GM06990 (cell line): ENCODE results near the gene KIAA1671.
A peak's percentile ranks its signal among the peaks of the same experiment; 100 is the strongest.

ENCODE experiments used
- DNase-seq: peaks from one replicate; pipeline ENCODE4 v3.0.0-alpha.2; 2011; ENCODE audit not compliant: insufficient read length; ENCODE audit errors: extremely low read depth
- H3K27me3 ChIP-seq: replicated peaks from 2 replicates; pipeline ENCODE4 v1.6.0; 2011; ENCODE audit warnings: low read length; ENCODE audit not compliant: control insufficient read depth, insufficient read depth
- H3K36me3 ChIP-seq: 2 replicates; pipeline ENCODE4 v1.5.1; 2011; ENCODE audit warnings: low read length; ENCODE audit not compliant: control insufficient read depth, insufficient read depth
- H3K4me3 ChIP-seq: replicated peaks from 2 replicates; pipeline ENCODE4 v1.5.1; 2011; ENCODE audit warnings: low read depth, mild to moderate bottlenecking, control low read depth, low read length
- CTCF ChIP-seq: IDR thresholded peaks from 2 replicates; pipeline ENCODE4 v1.5.1; 2011; ENCODE audit warnings: low read length, control low read depth, mild to moderate bottlenecking, inconsistent platforms; ENCODE audit not compliant: insufficient read depth, poor library complexity, severe bottlenecking

The KIAA1671 gene

GRCh38 chr22:25025491-25026400 is 73.2 kb downstream of the KIAA1671 start:
- H3K27me3 ChIP-seq = no peaks in the 10 kb centered on the region; the same call in 1 of the 2 replicates
- TF ChIP-seq CTCF = no peak
- no peaks in the 10 kb centered on the region for H3K36me3 ChIP-seq
- no peak overlapping the region for H3K4me3 ChIP-seq
- no peak for DNase-seq

- H3K27me3 ChIP-seq = no peaks in the 10 kb centered on the region; the same call in 1 of the 2 replicates
- H3K36me3 ChIP-seq = no peaks in the 10 kb centered on the region
- no peak for DNase-seq
- no peak overlapping the region for H3K4me3 ChIP-seq
- no peak for TF ChIP-seq CTCF
Observed at GRCh38 chr22:25027043-25027906, 74.8 kb downstream of the KIAA1671 start.

GRCh38 chr22:25027959-25028840 is 75.7 kb downstream of the KIAA1671 start:
- no peak for DNase-seq
- peak; percentile 36 for TF ChIP-seq CTCF
- Histone ChIP-seq H3K4me3 (no peak overlapping the region), H3K27me3 (no peaks in the 10 kb centered on the region; the same call in 1 of the 2 replicates), H3K36me3 (no peaks in the 10 kb centered on the region)

- TF ChIP-seq CTCF = no peak
- H3K4me3 ChIP-seq = no peak overlapping the region
- no peaks in the 10 kb centered on the region; the same call in 1 of the 2 replicates for H3K27me3 ChIP-seq
- no peak for DNase-seq
- no peaks in the 10 kb centered on the region for H3K36me3 ChIP-seq
Observed at GRCh38 chr22:25028841-25029141, 76.3 kb downstream of the KIAA1671 start.

GRCh38 chr22:25029181-25029580 is 76.7 kb downstream of the KIAA1671 start:
- no peak for DNase-seq
- Histone ChIP-seq H3K36me3 (no peaks in the 10 kb centered on the region), H3K27me3 (no peaks in the 10 kb centered on the region; the same call in 1 of the 2 replicates), H3K4me3 (no peak overlapping the region)
- no peak for TF ChIP-seq CTCF
